GM04503 (cell line): ENCODE data around the gene ALDH2.
"Not testable (repeated sequence)": the region's sequence is repeated elsewhere in the genome, so short reads cannot be mapped to it uniquely, and the experiment has no call there.

Source experiments
- DNase-seq: peaks from one replicate; pipeline ENCODE4 v3.0.0-alpha.2; 2012; ENCODE audit warnings: low read depth

Gene ALDH2

DNA sequence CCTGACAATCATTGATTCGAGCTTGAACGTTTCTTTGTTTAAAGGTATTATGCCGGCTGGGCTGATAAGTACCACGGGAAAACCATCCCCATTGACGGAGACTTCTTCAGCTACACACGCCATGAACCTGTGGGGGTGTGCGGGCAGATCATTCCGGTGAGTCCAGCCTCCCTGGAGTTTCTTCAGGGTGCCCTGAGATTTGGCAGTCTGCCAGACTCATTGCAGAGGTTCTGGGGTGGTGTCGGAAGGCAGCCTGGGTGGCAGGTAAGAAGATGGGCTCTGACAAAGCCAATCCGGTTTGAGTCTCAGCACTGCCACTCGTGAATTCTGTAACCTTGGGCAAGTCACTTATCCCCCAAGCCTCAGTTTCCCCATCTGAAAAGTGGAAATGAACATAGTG is 23.0 kb downstream of the ALDH2 start:
- DNase-seq, result no peak

GRCh38 chr12:111791507-111791906 is 24.8 kb downstream of the ALDH2 start:
- DNase-seq, result no peak

GRCh38 chr12:111792155-111792855 is 25.6 kb downstream of the ALDH2 start:
- no peak for DNase-seq

DNA sequence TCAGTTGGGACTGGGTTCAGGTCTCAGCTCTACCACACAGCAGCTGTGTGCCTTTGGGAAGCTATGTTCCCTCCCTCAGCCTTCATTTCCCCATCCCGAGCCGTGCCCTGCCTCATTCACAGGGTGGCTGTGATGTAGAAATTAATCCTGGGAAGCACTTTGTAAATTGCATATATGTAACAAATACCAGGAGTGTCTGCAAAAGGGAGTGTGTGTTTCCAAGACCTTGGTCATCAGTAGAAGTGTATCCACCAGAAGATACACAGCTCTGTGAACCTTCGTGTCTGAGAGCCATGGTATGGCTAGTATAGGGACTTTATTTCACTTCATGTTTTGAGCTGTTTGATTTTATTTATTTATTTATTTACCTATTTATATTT is 26.1 kb downstream of the ALDH2 start:
- DNase-seq, result no peak

GRCh38 chr12:111798182-111798581 is 31.4 kb downstream of the ALDH2 start:
- DNase-seq, result no peak

- no peak for DNase-seq
Measured at GRCh38 chr12:111799758-111800157, 33.0 kb downstream of the ALDH2 start.

GRCh38 chr12:111803038-111803626 is 36.4 kb downstream of the ALDH2 start:
- no peak for DNase-seq

DNA sequence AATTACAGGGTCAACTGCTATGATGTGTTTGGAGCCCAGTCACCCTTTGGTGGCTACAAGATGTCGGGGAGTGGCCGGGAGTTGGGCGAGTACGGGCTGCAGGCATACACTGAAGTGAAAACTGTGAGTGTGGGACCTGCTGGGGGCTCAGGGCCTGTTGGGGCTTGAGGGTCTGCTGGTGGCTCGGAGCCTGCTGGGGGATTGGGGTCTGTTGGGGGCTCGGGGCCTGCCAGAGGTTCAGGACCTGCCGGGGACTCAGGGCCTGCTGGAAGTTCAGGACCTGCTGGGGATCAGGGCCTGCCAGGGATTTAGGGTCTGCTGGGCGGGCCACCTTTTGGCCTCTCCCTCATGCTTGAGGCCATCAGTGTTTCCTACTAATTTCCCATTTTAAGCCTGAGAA is 37.1 kb downstream of the ALDH2 start:
- no peak for DNase-seq

GRCh38 chr12:111806304-111806703 is 39.6 kb downstream of the ALDH2 start:
- no peak for DNase-seq

GRCh38 chr12:111807232-111807631 is 40.5 kb downstream of the ALDH2 start:
- no peak for DNase-seq

DNA sequence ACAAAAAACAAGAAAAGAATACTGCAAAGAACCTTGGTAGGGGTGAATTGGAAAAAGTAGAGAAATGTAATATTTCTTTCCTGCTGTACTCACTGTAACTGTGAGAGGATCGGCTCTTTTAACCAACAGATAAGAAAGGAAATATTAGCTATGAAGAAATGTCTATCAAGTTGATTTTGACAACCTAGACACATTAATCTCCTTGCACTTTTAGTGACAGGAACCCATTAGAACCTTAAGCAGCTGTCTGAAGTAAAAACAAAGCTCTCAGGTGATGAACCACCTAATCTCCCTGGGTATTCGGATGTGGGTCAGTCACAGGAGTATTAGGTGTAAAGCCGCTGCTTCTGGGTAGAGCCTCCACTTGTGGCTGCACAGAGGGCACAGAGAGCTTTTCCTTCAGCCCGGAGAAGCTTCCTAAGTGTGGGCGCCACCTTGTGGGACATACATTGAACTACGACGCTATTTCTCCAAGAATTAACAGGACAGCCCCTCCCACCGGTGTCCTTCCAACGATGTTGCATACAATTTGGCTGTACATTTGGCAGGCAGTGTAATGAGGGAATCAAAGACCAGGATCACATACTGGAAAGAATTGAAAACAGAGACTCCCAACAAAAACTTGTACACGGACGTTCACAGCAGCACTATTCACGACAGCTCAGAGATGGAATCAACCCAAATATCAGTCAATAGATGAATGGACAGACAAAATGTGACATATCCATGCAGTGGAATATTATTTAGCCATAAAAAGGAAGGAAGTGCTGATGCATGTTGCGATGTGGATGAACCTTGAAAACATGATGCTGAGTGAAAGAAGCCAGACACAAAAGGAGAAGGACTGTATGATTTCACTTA is 46.4 kb downstream of the ALDH2 start:
- peak; percentile 21 for DNase-seq

DNA sequence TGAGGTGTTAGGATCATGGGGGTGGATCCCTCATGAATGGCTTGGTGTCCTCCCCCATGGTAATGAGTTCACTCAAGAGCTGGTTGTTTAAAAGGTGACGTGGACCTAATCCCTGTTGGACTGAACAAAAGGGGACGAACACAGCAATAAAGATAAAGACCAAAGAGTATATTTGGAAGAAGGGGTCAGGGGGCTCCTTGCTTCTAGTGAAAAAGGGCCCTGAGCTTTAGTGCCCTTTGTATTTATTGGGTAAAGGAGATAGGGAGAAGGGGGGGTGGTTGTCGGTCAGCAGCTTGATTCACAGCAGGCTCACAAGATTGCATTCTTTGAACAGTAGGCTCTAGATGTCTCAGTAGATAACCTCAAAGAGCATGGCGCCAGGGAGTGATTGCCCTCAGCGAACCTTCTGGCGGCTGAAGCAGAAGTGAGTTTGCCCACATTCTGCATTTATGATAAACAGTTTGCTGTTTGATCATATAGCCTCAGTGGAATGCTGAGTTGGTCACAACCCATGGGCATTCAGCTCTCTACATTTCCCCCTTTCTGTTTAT is 49.4 kb downstream of the ALDH2 start:
- no peak for DNase-seq

DNA sequence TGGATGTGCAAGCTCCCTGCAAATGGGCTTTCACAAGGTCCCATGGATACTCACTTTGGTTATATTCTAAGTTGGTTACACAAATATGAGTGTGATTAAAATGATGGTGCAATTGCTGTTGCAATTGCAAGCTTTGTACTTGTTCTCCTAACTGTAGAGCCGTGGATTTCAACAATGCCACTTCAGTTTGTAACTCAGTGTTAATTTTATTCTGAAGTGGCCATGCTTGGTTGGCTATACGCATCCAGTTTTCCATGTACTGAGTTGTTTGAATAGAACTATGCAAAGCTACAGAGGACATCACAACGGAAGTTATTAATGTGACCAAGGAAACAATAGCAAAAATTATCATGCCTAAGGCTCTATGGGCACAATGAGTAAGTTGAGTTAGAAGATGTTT is 50.2 kb downstream of the ALDH2 start:
- DNase-seq, result not testable (repeated sequence)

GRCh38 chr12:111818340-111818739 is 51.6 kb downstream of the ALDH2 start:
- no peak for DNase-seq

GRCh38 chr12:111819191-111820158 is 52.7 kb downstream of the ALDH2 start:
- no peak for DNase-seq

DNA sequence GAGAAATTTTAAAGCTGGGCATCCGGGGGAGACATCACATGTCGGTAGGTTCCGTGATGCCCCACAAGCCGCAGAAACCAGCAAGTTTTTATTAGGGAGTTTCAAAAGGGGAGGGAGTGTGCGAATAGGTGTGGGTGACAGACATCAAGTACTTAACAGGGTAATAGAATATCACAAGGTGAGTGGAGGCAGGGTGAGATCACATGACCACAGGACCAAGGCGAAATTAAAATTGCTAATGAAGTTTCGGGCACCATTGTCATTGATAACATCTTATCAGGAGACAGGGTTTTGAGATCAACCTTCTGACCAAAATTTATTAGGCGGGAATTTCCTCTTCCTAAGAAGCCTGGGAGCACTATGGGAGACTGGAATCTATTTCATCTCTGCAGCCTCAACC is 54.1 kb downstream of the ALDH2 start:
- not testable (repeated sequence) for DNase-seq

DNA sequence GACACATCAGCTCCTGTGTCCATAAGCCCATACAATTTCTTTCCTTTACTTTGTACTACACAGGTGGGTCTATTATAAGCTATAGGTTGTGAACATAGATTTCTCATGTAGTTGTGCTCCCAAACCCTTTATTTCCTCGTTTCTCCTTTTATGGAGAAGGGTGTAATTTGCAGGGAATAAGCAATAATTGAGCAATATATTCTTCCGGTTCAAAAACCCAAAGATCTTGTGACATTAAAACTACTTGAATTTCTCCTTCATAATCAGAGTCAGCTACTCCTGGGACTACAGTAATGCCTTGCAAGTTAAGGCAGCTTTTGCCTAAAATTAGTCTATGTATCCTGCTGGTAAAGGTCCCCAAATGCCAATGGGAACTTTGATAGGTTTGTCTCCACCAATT is 56.2 kb downstream of the ALDH2 start:
- no peak for DNase-seq

GRCh38 chr12:111823891-111824290 is 57.2 kb downstream of the ALDH2 start:
- DNase-seq, result no peak

DNA sequence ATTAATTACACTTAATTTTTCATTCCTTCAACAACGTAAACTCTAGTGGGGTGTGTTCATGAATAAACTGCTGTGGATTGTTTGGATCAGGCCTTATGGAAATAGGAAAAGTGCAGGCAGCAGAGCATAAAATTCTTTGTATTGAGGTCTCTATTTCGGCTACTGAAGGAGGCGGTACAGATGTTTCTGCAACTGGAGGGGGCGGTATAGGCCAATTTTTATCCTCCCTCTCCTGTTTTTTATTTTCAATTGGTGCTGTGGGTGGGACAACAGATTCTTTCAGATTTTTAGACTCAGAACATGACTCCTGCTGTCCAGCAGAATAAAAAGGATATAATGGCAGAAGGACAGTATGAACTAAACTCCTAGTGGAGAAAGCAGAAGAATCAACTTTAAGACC is 57.6 kb downstream of the ALDH2 start:
- not testable (repeated sequence) for DNase-seq

GRCh38 chr12:111825509-111825908 is 58.8 kb downstream of the ALDH2 start:
- no peak for DNase-seq

DNA sequence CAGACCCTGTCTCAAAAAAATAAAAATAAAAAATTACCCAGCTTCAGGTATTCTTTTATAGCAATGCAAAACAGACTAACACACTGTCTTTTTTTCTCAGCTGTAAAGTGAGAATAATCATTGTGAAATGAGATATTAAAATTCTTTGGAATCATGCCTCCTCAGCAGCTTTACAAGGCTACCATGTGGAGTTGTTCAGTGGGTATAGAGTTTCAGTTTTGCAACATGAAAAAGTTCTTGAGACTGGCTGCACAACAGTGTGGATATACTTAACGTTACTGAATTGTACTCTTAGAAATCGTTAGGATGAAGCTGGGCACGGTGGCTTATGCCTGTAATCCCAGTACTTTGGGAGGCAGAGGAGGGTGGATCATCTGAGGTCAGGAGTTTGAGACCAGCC is 59.6 kb downstream of the ALDH2 start:
- no peak for DNase-seq

DNA sequence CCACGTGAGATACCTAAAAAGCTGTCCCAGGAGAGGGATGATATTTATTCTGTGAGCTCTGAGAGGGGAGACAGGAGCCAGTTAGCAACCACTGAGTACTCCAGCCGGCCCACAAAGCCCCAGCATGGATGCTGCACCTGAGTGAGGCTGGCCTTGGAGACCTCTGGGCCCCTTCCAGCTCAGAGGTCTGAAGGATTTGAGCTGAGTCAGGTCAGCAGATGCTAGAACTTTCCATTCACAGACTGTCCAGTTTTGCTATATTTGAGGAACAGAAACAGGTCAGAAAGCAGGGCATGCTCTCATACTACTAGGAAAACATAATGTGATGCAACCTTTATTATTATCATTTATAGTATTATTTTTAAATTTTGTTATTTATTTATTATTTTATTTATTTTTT is 60.3 kb downstream of the ALDH2 start:
- no peak for DNase-seq
